CD4-positive, alpha-beta T cell treated with Interferon gamma for 1 hour (primary cell): ENCODE results near the gene UNC5CL.

Experiments used
- DNase-seq: peaks from one replicate; pipeline ENCODE4 v3.0.0-alpha.2; 2020

UNC5CL gene

GRCh38 chr6:41063884-41064285, 24.9 kb upstream of the UNC5CL start:
- DNase-seq, result no peak

DNA sequence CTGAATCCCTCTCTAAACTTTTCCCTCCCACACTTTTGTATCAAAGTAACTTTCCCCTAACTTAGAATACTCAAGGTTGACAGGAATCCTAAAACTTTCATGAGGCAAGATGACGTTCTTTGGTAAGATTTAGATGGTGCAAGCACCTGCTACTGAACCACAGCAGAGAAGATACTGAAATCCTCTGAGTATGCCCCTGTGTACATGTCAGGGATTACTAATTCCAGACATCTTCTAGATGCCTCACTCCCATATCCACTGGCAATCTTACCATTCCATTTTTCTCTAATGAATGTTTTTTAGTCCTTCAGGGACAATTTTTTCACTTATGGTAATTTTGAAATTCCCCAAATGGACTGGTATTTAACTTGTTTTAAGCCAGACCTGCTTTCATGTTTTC, 23.0 kb upstream of the UNC5CL start:
- DNase-seq, result no peak

DNA sequence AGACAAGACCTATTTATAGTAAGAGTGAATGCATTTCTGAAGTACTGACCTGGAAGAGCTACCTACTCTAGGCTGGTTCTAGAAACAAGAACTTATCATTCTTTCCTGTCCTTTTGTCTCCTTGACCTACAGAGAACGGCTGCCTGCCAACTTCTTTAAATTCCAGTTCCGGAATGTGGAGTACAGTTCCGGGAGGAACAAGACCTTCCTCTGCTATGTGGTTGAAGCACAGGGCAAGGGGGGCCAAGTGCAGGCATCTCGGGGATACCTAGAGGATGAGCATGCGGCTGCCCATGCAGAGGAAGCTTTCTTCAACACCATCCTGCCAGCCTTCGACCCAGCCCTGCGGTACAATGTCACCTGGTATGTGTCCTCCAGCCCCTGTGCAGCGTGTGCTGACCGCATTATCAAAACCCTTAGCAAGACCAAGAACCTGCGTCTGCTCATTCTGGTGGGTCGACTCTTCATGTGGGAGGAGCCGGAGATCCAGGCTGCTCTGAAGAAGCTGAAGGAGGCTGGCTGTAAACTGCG, 22.2 kb upstream of the UNC5CL start:
- DNase-seq, result no peak

DNA sequence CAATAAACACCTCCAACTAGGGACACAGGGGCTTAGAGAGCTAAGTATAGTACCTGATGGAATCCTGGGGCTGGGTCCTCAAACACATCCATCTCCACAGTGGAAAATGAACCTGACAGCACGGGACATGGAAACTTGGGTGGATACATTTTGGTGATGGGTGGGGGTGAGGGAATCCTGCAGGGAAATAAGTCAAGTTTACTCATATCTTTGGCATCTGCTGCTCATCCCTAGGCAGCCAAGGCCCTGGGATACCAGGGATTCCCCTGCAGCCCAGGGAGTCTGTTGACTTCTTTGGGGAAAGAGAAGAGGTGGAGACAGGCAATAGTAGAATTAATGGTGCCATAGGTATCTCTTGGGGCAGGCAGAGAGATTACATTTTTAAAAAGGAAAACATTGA, 20.5 kb upstream of the UNC5CL start:
- no peak for DNase-seq

GRCh38 chr6:41058783-41059181, 19.8 kb upstream of the UNC5CL start:
- no peak for DNase-seq

DNA sequence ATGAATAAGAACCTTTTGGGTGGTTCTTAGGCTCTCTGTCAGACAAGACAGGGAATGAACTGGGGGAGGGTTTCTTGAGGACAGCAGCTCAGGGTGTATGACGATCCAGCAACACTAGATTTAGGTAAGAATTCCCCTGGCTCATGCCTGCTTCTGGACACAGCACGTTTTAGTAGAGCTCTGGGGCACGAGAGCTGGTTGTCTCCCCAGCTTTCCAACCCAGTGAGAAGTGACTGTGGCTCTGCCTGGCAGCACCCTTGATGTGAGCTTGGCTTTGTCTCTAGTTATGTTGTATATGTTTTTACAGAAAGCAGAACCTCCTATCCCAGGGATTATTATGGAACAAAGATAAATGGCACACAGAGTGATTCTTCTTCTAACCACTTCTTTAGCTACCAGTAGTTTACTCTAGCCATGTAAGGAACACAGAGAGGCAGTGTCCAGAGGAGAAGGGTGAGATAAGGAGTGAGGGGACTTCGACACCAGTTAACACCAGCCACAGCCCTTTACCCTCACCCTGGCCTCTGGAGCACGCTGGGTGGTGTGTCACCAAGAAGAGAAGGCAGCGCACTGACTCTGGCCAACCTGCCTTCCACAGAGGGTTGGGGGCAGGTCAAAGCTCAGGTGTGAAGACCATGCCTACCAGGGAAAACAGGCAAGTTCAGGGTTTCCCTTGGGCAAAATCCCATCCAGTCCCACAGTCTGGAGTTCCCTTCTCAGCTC, 17.9 kb upstream of the UNC5CL start:
- no peak for DNase-seq

GRCh38 chr6:41055149-41055548, 16.1 kb upstream of the UNC5CL start:
- no peak for DNase-seq

GRCh38 chr6:41054511-41054910, 15.5 kb upstream of the UNC5CL start:
- no peak for DNase-seq

- DNase-seq, result no peak
Measured at GRCh38 chr6:41053041-41053440, 14.0 kb upstream of the UNC5CL start, which contains the start of gene APOBEC2. Gene APOBEC2 (plus strand): TSS chr6:41053202. CDS start chr6:41053348, 146 bp downstream.

GRCh38 chr6:41051873-41052272, 12.9 kb upstream of the UNC5CL start:
- no peak for DNase-seq

DNA sequence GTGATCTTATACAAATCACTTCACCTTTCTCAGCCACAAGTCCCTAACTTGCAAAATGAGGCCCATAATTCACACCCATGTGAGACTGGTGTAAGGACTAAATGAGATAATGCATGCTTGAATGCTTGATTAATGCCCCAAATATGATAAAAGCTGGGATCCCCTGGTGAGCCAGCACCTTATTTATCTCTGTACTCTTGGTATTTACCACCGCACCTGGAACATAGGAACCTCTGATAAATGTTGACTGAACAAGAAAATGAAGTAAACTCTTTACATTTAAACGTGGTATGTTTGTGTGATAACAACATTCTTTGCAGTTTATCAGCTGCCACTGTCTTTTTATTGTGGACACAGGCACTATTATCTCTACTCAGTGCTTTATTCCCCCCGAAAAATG, 11.5 kb upstream of the UNC5CL start:
- no peak for DNase-seq

- no peak for DNase-seq
Measured at GRCh38 chr6:41049955-41050354, 10.9 kb upstream of the UNC5CL start.

- no peak for DNase-seq
Measured at GRCh38 chr6:41049521-41049920, 10.5 kb upstream of the UNC5CL start.

DNA sequence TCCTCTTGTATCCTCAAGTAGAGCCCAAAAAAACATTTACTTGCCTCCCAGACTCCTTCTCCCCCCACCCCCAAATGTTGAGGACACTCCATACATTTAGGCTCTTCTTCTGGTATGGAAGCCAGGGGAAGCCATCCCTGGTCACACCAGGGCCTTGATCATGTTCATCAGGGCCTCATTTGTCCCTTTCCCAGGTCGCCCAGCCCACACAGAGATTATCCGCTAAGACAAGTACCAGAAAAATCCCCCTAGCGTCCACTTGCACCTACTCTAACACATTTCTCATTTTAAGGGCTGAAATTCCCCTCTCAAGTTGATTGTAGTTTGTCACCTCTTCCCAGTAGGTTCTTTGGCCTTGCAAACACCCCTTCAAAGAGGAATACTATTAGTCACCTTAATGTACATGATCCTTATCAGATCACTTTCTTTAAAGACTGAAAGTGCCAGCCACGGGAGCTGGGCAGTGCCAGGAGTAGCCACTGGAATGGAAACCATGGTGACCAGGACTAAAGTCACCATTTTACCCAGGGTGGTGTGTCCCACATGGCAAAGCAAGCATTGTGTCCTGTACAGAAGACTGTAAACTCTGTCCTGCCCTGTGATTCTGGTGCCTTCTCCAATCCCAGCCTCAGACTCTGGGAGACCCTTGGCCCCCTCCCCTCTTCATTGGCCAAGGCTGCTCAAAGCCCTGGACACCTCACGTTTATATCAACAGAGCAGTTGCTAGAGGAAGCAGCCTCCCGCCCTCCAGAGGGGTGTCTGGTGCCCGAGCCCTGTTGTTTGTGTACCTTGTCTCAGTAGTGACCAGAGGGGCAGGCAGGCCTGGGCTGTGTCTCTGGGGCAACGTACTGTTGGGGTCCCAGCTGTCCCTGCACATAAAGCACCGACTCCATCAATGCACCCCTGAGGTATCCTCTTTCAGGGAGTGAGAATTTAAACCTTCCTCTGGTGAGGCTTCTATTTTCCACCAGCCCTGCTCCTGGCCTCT, 9.0 kb upstream of the UNC5CL start:
- DNase-seq, result no peak

DNA sequence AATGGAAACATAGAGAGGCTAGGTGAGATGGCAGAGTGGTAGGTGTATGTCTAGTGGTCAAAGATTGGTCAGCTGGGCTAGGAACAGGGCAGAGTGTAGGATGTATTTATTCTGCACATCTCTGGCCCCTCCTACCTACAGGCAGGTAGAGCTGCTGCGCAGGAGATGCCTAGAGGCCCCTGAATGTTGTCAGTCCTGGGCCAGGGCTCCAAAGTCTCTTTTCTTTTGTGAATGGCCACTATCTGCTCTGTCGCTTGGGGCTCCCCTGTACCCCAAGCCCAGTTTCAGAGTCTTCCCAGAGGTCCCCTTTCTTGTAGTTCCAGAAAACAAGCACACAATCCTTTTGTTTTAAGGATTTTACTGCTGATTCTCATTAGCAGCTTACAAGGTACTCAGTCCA, 8.3 kb upstream of the UNC5CL start:
- no peak for DNase-seq

- DNase-seq, result no peak
Measured at GRCh38 chr6:41046084-41046483, 7.1 kb upstream of the UNC5CL start.

DNA sequence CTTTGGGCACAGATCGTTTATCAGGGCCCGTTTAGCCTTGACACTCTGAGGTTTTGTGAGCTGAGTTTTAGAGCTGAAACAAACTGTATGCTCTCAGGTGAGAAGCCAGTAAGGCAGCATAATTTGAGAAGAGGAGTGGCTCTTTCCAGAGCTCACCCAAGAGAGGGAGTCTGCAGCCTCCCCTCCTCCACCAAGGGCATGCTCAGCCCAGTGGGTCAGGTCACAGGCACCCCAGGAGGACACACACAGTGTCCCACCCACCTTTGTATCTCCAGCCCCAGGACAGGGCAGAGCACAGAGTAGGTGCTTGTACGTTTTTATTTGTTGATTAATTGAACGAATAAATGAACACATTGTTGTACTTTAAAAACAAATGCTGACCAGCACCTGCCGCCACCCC, 6.6 kb upstream of the UNC5CL start:
- DNase-seq, result no peak

DNA sequence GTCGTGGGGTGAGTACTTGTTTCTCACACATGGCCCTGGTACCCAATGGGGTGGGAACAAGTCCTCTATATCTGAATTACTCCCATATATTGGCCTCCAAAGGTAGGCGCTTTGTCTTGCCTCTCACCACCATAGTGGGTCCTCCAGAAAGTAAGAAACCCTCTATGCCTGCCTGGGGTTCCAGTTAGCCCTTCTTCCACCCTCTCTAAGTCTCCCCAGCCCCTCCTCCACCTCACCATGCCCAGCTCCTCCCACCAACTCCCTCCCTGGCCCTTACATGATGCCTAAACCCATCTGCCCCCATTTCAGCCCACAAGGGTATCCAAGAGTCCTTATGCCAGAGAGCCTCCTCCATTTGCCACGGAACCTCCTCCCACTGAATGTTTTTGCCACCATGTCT, 4.1 kb upstream of the UNC5CL start:
- DNase-seq, result no peak

DNA sequence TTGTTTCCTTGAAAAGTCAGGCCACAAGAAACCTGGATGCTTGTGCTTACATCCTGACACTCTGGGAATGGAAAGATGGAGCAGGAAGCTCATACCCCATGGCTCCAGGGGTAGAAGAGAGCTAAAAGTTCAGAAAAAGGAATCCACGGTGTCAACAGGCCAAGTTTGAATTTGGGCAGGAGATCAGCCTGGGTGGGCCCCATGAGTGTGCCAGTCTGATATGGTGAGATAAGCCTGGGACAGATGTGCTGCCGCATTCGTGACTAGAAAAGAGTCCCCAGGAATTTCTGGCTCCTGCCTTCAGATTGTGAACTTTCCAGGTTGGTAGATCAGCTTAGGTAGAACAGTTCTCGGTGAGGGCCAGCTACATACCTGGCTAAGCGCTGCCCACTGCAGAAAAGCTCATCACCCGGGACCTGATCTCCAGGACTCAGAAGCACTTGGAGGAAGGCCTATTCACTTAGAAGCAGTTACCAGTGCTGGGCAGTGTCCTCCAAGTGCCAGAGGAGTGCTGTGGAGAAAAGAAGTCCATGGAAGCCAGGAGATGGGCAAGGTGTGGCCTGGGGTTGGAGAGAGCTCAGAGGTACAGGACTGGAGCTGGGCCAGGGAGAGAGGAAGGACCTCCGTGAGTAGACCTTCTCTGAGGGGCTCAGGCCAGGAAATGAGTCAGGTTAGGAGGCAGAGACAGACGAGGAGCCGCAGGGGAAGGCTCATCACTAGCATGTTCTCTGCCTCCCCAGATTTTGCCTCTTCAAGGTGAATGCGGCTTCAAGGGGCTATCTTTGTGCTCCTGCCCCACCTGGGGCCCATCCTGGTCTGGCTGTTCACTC, 3.4 kb upstream of the UNC5CL start, which contains the start of gene TSPO2:
Gene TSPO2, plus strand, starts transcription at position 242 of the 830 bp plus-strand sequence. Its CDS starts 519 bp downstream, at position 761.
- DNase-seq, result no peak

- no peak for DNase-seq
Measured at GRCh38 chr6:41040940-41041536, 2.0 kb upstream of the UNC5CL start.

GRCh38 chr6:41040101-41040939, 1.3 kb upstream of the UNC5CL start:
- DNase-seq, result no peak
